Left ventricle myocardium superior (tissue), 1 donor: Measurements from ENCODE around the gene PBX1. TPM values are rescaled to one million over a fixed set of nuclear protein-coding genes. Genes with fewer than 3 reads are reported as not detected.
"Not testable (repeated sequence)": the region's sequence is repeated elsewhere in the genome, so short reads cannot be mapped to it uniquely, and the experiment has no call there.

Source experiments
- ATAC-seq: fragments of 200-7000 bp; cut with Tn5 transposase; one replicate; pipeline ENCODE4 v1.9.1; 2020; ENCODE audit warnings: mild to moderate bottlenecking, moderate library complexity
- DNase-seq: peaks from one replicate; pipeline ENCODE4 v3.0.0-alpha.2; 2020
- intact Hi-C: fragments of 100-400 bp; cut with micrococcal nuclease; formaldehyde crosslinking; loops from one replicate; pipeline ENCODE4 v1.11.0; 2022
- total RNA-seq: library from RNA; stranded (reverse); fragmentation: NEBNext Ultra II Directional; extraction: Animal tissue kit (Norgen Biotek cat#: 25700); gene quantifications from one replicate; pipeline ENCODE4 v1.2.1, GENCODE V29; 2021
- donor health status: DM: no; HTN: yes; CAD: no; lungs with severe emphysema.

PBX1 gene
- total RNA-seq, 1 donor from 2014 or later = 69.6 TPM

- DNase-seq = no peak
- intact Hi-C loops = no loop called here
- peak; percentile 21 for ATAC-seq
Measured at GRCh38 chr1:164651351-164651951, 92.5 kb downstream of the PBX1 start.

- DNase-seq, ATAC-seq, intact Hi-C loops: not testable (repeated sequence)
Measured at GRCh38 chr1:164652969-164653368, 94.0 kb downstream of the PBX1 start.

GRCh38 chr1:164653705-164654104 is 94.7 kb downstream of the PBX1 start:
- DNase-seq (no peak), ATAC-seq (peak; percentile 18)
- intact Hi-C loops = no loop called here

GRCh38 chr1:164654200-164654599 is 95.2 kb downstream of the PBX1 start:
- intact Hi-C loops = no loop called here
- no peak for ATAC-seq
- no peak for DNase-seq

GRCh38 chr1:164658864-164659263 is 99.9 kb downstream of the PBX1 start:
- no peak for DNase-seq
- ATAC-seq = no peak
- intact Hi-C loops = no loop called here

GRCh38 chr1:164659621-164660411 is 100.8 kb downstream of the PBX1 start:
- intact Hi-C loops = no loop called here
- peak; percentile 36 for DNase-seq
- peak; percentile 72 for ATAC-seq

GRCh38 chr1:164660412-164660772 is 101.4 kb downstream of the PBX1 start:
- DNase-seq = no peak
- ATAC-seq = peak; percentile 53
- intact Hi-C loops = no loop called here

GRCh38 chr1:164660775-164661174 is 101.8 kb downstream of the PBX1 start:
- ATAC-seq (no peak), DNase-seq (no peak)
- intact Hi-C loops = no loop called here

GRCh38 chr1:164662462-164662861 is 103.5 kb downstream of the PBX1 start:
- ATAC-seq = no peak
- intact Hi-C loops = no loop called here

GRCh38 chr1:164662955-164663354 is 104.0 kb downstream of the PBX1 start:
- DNase-seq = no peak
- ATAC-seq = no peak
- intact Hi-C loops = no loop called here

More at GRCh38 chr1:164662462-164662861, 103.5 kb downstream of the PBX1 start:
- DNase-seq = no peak

GRCh38 chr1:164664127-164664526 is 105.1 kb downstream of the PBX1 start:
- intact Hi-C loops = no loop called here
- ATAC-seq = no peak

GRCh38 chr1:164667001-164667400 is 108.0 kb downstream of the PBX1 start:
- ATAC-seq (no peak), DNase-seq (no peak)
- intact Hi-C loops = no loop called here

More at GRCh38 chr1:164664127-164664526, 105.1 kb downstream of the PBX1 start:
- DNase-seq = no peak

GRCh38 chr1:164667600-164667999 is 108.6 kb downstream of the PBX1 start:
- no peak for ATAC-seq

GRCh38 chr1:164668491-164669400 is 109.8 kb downstream of the PBX1 start:
- ATAC-seq = no peak
- no peak for DNase-seq
- intact Hi-C loops = no loop called here

More at GRCh38 chr1:164667600-164667999, 108.6 kb downstream of the PBX1 start:
- no peak for DNase-seq
- intact Hi-C loops = no loop called here

- DNase-seq = no peak
- intact Hi-C loops = no loop called here
- ATAC-seq = no peak
Measured at GRCh38 chr1:164670026-164670425, 111.0 kb downstream of the PBX1 start.

GRCh38 chr1:164670786-164671185 is 111.8 kb downstream of the PBX1 start:
- ATAC-seq (no peak), DNase-seq (no peak)
- intact Hi-C loops = no loop called here

GRCh38 chr1:164671323-164671965 is 112.5 kb downstream of the PBX1 start:
- no peak for ATAC-seq
- intact Hi-C loops = no loop called here
- DNase-seq = no peak

- ATAC-seq = peak; percentile 45
- no peak for DNase-seq
- intact Hi-C loops = no loop called here
Measured at GRCh38 chr1:164671966-164672571, 113.1 kb downstream of the PBX1 start.

- intact Hi-C loops = no loop called here
- ATAC-seq = no peak
- no peak for DNase-seq
Measured at GRCh38 chr1:164672588-164672987, 113.6 kb downstream of the PBX1 start.
